ENCODE data around the gene BPI. TPM values are rescaled to one million over a fixed set of nuclear protein-coding genes. Genes with fewer than 3 reads are reported as not detected.

The BPI gene
- total RNA-seq, 2 donors from 2014 or later, result not detected

DNA sequence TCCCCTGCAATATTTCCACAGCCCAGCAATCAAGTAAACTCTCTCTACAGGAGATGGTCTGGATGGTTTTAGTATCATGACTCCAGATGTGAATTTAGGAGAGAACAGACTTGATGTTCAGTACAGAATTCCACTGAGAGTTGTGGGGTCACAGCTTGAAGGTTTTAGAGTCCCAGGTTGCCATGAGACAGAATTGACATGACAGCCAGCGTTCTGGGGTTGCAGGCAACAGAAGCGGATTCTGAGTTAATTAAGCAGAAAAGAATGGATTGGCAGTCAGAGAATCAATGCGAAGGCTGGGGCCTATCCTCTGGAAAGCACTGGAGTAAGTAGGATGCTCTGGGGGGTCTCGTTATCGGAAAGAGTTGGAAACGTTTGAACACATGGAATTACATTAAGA, 41.0 kb upstream of the BPI start:
- TF ChIP-seq POLR2A (IDR thresholded peaks at IDR 0.05), result no peak
- TF ChIP-seq, protein P1, sequence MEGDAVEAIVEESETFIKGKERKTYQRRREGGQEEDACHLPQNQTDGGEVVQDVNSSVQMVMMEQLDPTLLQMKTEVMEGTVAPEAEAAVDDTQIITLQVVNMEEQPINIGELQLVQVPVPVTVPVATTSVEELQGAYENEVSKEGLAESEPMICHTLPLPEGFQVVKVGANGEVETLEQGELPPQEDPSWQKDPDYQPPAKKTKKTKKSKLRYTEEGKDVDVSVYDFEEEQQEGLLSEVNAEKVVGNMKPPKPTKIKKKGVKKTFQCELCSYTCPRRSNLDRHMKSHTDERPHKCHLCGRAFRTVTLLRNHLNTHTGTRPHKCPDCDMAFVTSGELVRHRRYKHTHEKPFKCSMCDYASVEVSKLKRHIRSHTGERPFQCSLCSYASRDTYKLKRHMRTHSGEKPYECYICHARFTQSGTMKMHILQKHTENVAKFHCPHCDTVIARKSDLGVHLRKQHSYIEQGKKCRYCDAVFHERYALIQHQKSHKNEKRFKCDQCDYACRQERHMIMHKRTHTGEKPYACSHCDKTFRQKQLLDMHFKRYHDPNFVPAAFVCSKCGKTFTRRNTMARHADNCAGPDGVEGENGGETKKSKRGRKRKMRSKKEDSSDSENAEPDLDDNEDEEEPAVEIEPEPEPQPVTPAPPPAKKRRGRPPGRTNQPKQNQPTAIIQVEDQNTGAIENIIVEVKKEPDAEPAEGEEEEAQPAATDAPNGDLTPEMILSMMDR (IDR thresholded peaks at IDR 0.05), result no peak
- H3K36me3 ChIP-seq (replicated peaks in 1 of 2; ENCODE audit: insufficient read depth in 1 of 2, low read depth in 2 of 2), result no peaks in the 10 kb centered on the region
- no peak for ATAC-seq
- no peak overlapping the region for H3K27ac ChIP-seq
- peaks cover 0 to 8% of the 10 kb centered on the region in 2 donors for H3K27me3 ChIP-seq
- intact Hi-C loops (cut with DNase I), result no loop called here
- H3K4me1 ChIP-seq, result no peaks in the 10 kb centered on the region
- no peak overlapping the region for H3K4me3 ChIP-seq
- no peaks in the 10 kb centered on the region for H3K9me3 ChIP-seq
- no peak for DNase-seq
- 67 to 72% methylated on average over 6 of the region's 6 CpGs for WGBS, 2 donors

- no peak for ATAC-seq
- TF ChIP-seq POLR2A (IDR thresholded peaks at IDR 0.05), result no peak
- TF ChIP-seq, protein P1 (IDR thresholded peaks at IDR 0.05), result no peak
- no peaks in the 10 kb centered on the region for H3K27me3 ChIP-seq
- H3K4me3 ChIP-seq, result no peak overlapping the region
- H3K4me1 ChIP-seq, result no peaks in the 10 kb centered on the region
- 71 to 80% methylated on average over 2 of the region's 2 CpGs for WGBS, 2 donors
- no peak overlapping the region for H3K27ac ChIP-seq
- H3K36me3 ChIP-seq (replicated peaks in 1 of 2; ENCODE audit: insufficient read depth in 1 of 2, low read depth in 2 of 2), result no peaks in the 10 kb centered on the region
- intact Hi-C loops (cut with DNase I), result no loop called here
- no peaks in the 10 kb centered on the region for H3K9me3 ChIP-seq
- DNase-seq, result no peak
Observed at GRCh38 chr20:38266426-38266825, 37.5 kb upstream of the BPI start.

DNA sequence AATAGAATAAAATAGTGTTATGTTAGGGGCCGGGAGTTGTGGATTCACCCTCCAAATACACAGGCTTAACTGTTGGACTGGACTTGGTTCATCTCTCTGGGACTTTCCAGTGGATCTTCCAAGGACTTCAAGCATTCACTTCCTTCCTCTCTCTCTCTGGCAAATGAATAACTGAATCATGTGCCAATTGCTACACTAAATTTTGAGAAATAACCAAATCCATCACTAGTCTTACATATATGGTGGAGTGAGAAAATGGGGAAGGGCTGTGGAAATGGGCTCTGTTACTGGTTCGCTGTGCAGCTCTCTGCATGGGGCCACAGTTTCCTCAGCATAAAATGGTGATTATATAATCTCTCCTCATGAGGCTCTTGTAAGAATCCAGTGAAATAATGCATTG, 36.7 kb upstream of the BPI start:
- WGBS, 2 donors, result 57 to 67% methylated on average over 2 of the region's 2 CpGs
- intact Hi-C loops (cut with DNase I), result no loop called here
- Histone ChIP-seq H3K27me3 (no peaks in the 10 kb centered on the region), H3K4me3 (no peak overlapping the region), H3K36me3 (replicated peaks in 1 of 2; ENCODE audit: insufficient read depth in 1 of 2, low read depth in 2 of 2) (no peaks in the 10 kb centered on the region), H3K27ac (no peak overlapping the region), H3K9me3 (no peaks in the 10 kb centered on the region), H3K4me1 (no peaks in the 10 kb centered on the region)
- no peak for TF ChIP-seq POLR2A (IDR thresholded peaks at IDR 0.05)
- TF ChIP-seq, protein P1 (IDR thresholded peaks at IDR 0.05), result no peak
- no peak for ATAC-seq
- no peak for DNase-seq

GRCh38 chr20:38267901-38268514, 35.9 kb upstream of the BPI start:
- 56 to 64% methylated on average over 5 of the region's 5 CpGs for WGBS, 2 donors
- no peak overlapping the region for H3K4me3 ChIP-seq
- intact Hi-C loops (cut with DNase I), result no loop called here
- no peaks in the 10 kb centered on the region for H3K27me3 ChIP-seq
- no peak overlapping the region for H3K27ac ChIP-seq
- no peak for TF ChIP-seq POLR2A (IDR thresholded peaks at IDR 0.05)
- TF ChIP-seq, protein P1 (IDR thresholded peaks at IDR 0.05), result no peak
- H3K36me3 ChIP-seq (replicated peaks in 1 of 2; ENCODE audit: insufficient read depth in 1 of 2, low read depth in 2 of 2), result no peaks in the 10 kb centered on the region
- H3K9me3 ChIP-seq, result no peaks in the 10 kb centered on the region
- DNase-seq (no peak), ATAC-seq (no peak)
- no peaks in the 10 kb centered on the region for H3K4me1 ChIP-seq

GRCh38 chr20:38269040-38269439, 34.9 kb upstream of the BPI start:
- intact Hi-C loops (cut with DNase I), result no loop called here
- Histone ChIP-seq H3K9me3 (no peaks in the 10 kb centered on the region), H3K4me1 (no peaks in the 10 kb centered on the region), H3K4me3 (no peak overlapping the region), H3K27ac (no peak overlapping the region), H3K36me3 (replicated peaks in 1 of 2; ENCODE audit: insufficient read depth in 1 of 2, low read depth in 2 of 2) (no peaks in the 10 kb centered on the region), H3K27me3 (no peaks in the 10 kb centered on the region)
- 77 to 85% methylated on average over 3 of the region's 3 CpGs for WGBS, 2 donors
- TF ChIP-seq POLR2A (IDR thresholded peaks at IDR 0.05), result no peak
- TF ChIP-seq, protein P1 (IDR thresholded peaks at IDR 0.05), result no peak
- DNase-seq (no peak), ATAC-seq (no peak)
